ENCODE data around the gene FRMD4A. TPM values are rescaled to one million over a fixed set of nuclear protein-coding genes. Genes with fewer than 3 reads are reported as not detected.
"Not testable (repeated sequence)": the region's sequence is repeated elsewhere in the genome, so short reads cannot be mapped to it uniquely, and the experiment has no call there.

Gene FRMD4A
- total RNA-seq, 2 donors from 2014 or later: 22.3 to 22.4 TPM

DNA sequence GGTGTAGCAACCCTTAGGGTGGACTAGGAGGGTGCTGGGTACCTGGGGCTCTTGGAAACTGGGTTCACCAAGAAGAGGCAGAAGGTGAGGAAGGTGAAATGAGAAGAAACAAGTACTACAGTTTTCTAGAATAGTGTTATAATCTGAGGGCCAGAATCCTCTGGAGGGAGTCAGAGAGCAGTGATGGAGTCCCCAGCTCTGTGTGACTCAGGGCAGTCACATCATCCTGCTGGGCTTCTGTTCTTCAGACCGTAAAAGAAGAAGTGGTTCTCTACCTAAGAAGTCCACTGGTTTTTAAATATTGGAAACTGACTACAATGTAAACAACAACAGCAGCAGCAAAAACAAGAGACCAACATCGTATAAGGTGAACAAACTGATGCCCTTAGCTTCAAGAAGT, 546.7 kb downstream of the FRMD4A start:
- H3K9ac ChIP-seq (ENCODE audit: extremely low read depth, low read length, poor library complexity, severe bottlenecking): no peak overlapping the region
- no peaks in the 10 kb centered on the region for H3K36me3 ChIP-seq (ENCODE audit: control insufficient read depth, insufficient read depth, low read length)
- TF ChIP-seq, protein P1, sequence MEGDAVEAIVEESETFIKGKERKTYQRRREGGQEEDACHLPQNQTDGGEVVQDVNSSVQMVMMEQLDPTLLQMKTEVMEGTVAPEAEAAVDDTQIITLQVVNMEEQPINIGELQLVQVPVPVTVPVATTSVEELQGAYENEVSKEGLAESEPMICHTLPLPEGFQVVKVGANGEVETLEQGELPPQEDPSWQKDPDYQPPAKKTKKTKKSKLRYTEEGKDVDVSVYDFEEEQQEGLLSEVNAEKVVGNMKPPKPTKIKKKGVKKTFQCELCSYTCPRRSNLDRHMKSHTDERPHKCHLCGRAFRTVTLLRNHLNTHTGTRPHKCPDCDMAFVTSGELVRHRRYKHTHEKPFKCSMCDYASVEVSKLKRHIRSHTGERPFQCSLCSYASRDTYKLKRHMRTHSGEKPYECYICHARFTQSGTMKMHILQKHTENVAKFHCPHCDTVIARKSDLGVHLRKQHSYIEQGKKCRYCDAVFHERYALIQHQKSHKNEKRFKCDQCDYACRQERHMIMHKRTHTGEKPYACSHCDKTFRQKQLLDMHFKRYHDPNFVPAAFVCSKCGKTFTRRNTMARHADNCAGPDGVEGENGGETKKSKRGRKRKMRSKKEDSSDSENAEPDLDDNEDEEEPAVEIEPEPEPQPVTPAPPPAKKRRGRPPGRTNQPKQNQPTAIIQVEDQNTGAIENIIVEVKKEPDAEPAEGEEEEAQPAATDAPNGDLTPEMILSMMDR (conservative IDR thresholded peaks at IDR 0.05): peak; percentile 72
- H3K4me1 ChIP-seq (ENCODE audit: control insufficient read depth, insufficient read depth, low read length): no peaks in the 10 kb centered on the region
- no peak overlapping the region for H3K4me3 ChIP-seq (ENCODE audit: low read length)
- H3K27me3 ChIP-seq (ENCODE audit: control insufficient read depth, insufficient read depth, low read length, poor library complexity, severe bottlenecking): no peaks in the 10 kb centered on the region
- DNase-seq: peak; percentile 72
- H3K9me3 ChIP-seq (ENCODE audit: control insufficient read depth, low read length): no peaks in the 10 kb centered on the region
- no peak overlapping the region for H3K27ac Mint-ChIP-seq
- no peaks in the 10 kb centered on the region for H3K27me3 Mint-ChIP-seq (ENCODE audit: insufficient read depth)
- no peaks in the 10 kb centered on the region for H3K4me1 Mint-ChIP-seq
- no peaks in the 10 kb centered on the region for H3K9me3 Mint-ChIP-seq
- no peak overlapping the region for H3K27ac ChIP-seq (ENCODE audit: low read depth, low read length)
- 65% methylated on average over 1 of the region's 2 CpGs; no CpG with 5 or more reads in 1 of the 2 experiments for WGBS, 2 experiments (ENCODE audit: insufficient coverage in 1 of 2, insufficient read length in 1 of 2)
- H3K4me3 Mint-ChIP-seq: no peak overlapping the region
- no peaks in the 10 kb centered on the region for H3K36me3 Mint-ChIP-seq (ENCODE audit: low read depth)

DNA sequence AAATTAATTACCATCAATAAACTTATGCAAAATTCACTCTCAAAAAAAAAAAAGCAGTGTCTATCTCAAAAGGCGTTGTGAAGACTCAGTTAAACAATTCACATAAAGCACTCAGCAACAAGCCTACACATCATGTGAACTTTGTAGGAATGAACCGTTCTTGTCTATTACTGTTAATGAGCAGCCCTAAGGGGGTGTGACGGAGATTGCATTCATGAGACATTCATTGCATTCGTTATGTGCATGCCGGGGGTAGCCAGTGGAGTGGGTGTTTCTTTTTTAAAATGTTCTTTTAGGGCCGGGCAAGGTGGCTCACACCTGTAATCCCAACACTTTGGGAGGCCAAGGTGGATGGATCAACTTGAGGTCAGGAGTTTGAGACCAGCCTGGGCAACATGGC, 551.0 kb downstream of the FRMD4A start:
- H3K9ac ChIP-seq (ENCODE audit: extremely low read depth, low read length, poor library complexity, severe bottlenecking): no peak overlapping the region
- no peak overlapping the region for H3K4me3 ChIP-seq (ENCODE audit: low read length)
- Mint-ChIP-seq H3K36me3 (ENCODE audit: low read depth) (peaks cover 5% of the 10 kb centered on the region), H3K4me1 (no peaks in the 10 kb centered on the region), H3K4me3 (no peak overlapping the region), H3K27ac (no peak overlapping the region), H3K27me3 (ENCODE audit: insufficient read depth) (no peaks in the 10 kb centered on the region), H3K9me3 (peaks cover 2% of the 10 kb centered on the region)
- DNase-seq: no peak
- TF ChIP-seq, protein P1 (conservative IDR thresholded peaks at IDR 0.05): no peak
- no peaks in the 10 kb centered on the region for H3K4me1 ChIP-seq (ENCODE audit: control insufficient read depth, insufficient read depth, low read length)
- 91 to 96% methylated on average over 4 to 6 of the region's 6 CpGs for WGBS, 2 experiments (ENCODE audit: insufficient coverage in 1 of 2, insufficient read length in 1 of 2)
- H3K27ac ChIP-seq (ENCODE audit: low read depth, low read length): no peak overlapping the region
- H3K36me3 ChIP-seq (ENCODE audit: control insufficient read depth, insufficient read depth, low read length): peaks cover 5% of the 10 kb centered on the region
- H3K27me3 ChIP-seq (ENCODE audit: control insufficient read depth, insufficient read depth, low read length, poor library complexity, severe bottlenecking): no peaks in the 10 kb centered on the region
- peaks cover 5% of the 10 kb centered on the region for H3K9me3 ChIP-seq (ENCODE audit: control insufficient read depth, low read length)

DNA sequence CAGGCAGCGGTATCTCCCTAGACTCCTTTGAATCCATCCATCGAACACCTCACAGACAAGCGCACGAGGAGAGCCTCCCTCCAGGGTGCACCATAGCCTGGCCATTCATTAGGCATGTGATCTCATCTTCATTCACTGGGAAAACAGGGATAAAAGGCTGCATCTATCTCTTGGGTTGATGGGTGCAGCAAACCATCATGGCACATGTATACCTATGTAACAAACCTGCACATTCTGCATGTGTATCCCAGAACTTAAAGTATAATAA, 552.1 kb downstream of the FRMD4A start:
- 97% methylated on average over 4 of the region's 4 CpGs; no CpG with 5 or more reads in 1 of the 2 experiments for WGBS, 2 experiments (ENCODE audit: insufficient coverage in 1 of 2, insufficient read length in 1 of 2)
- not testable (repeated sequence) for H3K27me3 Mint-ChIP-seq (ENCODE audit: insufficient read depth); H3K9me3 ChIP-seq (ENCODE audit: control insufficient read depth, low read length); H3K27ac Mint-ChIP-seq; H3K27ac ChIP-seq (ENCODE audit: low read depth, low read length); H3K9me3 Mint-ChIP-seq; H3K4me3 Mint-ChIP-seq; DNase-seq; H3K36me3 ChIP-seq (ENCODE audit: control insufficient read depth, insufficient read depth, low read length); H3K36me3 Mint-ChIP-seq (ENCODE audit: low read depth); H3K9ac ChIP-seq (ENCODE audit: extremely low read depth, low read length, poor library complexity, severe bottlenecking); H3K27me3 ChIP-seq (ENCODE audit: control insufficient read depth, insufficient read depth, low read length, poor library complexity, severe bottlenecking); H3K4me1 ChIP-seq (ENCODE audit: control insufficient read depth, insufficient read depth, low read length); H3K4me1 Mint-ChIP-seq; H3K4me3 ChIP-seq (ENCODE audit: low read length)

DNA sequence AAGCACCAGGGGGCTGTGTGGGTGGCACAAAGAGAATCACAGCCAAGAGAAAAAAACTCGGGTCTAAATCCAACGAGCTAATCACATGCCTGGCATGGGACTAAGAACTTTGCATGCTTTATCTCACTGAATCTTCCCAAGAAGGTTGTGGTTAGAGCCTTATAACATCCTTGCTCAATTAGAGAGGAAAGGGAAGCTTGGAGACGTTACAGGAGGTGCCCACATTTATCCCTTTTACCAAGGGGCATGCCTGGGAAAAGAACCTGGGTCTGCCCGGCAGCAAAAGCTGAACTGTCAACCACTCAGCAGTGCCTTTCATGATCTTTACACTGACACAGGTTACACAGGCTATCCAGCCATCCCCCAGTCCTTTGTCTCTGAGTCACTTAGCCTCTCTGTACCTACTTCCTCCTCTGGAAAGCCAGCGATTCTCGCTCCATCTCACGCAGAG, 553.8 kb downstream of the FRMD4A start:
- H3K4me3 ChIP-seq (ENCODE audit: low read length): no peak overlapping the region
- Mint-ChIP-seq H3K4me1 (no peaks in the 10 kb centered on the region), H3K9me3 (peaks cover 2% of the 10 kb centered on the region), H3K27ac (no peak overlapping the region), H3K4me3 (no peak overlapping the region), H3K36me3 (ENCODE audit: low read depth) (peaks cover 5% of the 10 kb centered on the region), H3K27me3 (ENCODE audit: insufficient read depth) (no peaks in the 10 kb centered on the region)
- H3K4me1 ChIP-seq (ENCODE audit: control insufficient read depth, insufficient read depth, low read length): no peaks in the 10 kb centered on the region
- H3K9me3 ChIP-seq (ENCODE audit: control insufficient read depth, low read length): peaks cover 5% of the 10 kb centered on the region
- no peak for DNase-seq
- TF ChIP-seq, protein P1 (conservative IDR thresholded peaks at IDR 0.05): no peak
- 75% methylated on average over 6 of the region's 7 CpGs; no CpG with 5 or more reads in 1 of the 2 experiments for WGBS, 2 experiments (ENCODE audit: insufficient coverage in 1 of 2, insufficient read length in 1 of 2)
- no peaks in the 10 kb centered on the region for H3K27me3 ChIP-seq (ENCODE audit: control insufficient read depth, insufficient read depth, low read length, poor library complexity, severe bottlenecking)
- no peak overlapping the region for H3K27ac ChIP-seq (ENCODE audit: low read depth, low read length)
- H3K36me3 ChIP-seq (ENCODE audit: control insufficient read depth, insufficient read depth, low read length): peaks cover 5% of the 10 kb centered on the region
- H3K9ac ChIP-seq (ENCODE audit: extremely low read depth, low read length, poor library complexity, severe bottlenecking): no peak overlapping the region

Measured in endodermal cell (in vitro differentiated cells).